SK-N-SH (cell line): ENCODE results near the gene TTF2. TPM values are rescaled to one million over a fixed set of nuclear protein-coding genes. Genes with fewer than 3 reads are reported as not detected.

Source experiments
- CTCF ChIA-PET: fragments of 300-600, 350-600 bp; formaldehyde crosslinking; extraction: SDS; loops from one replicate; lab custom pipeline; 2021; lab: Yijun Ruan, JAX
- POLR2A ChIA-PET: fragments of 350-600 bp; sonication (Branson Sonifier 250); formaldehyde crosslinking; extraction: SDS; loops from one replicate; lab custom pipeline; 2020; ENCODE audit warnings: antibody characterized with exemption, inconsistent platforms; lab: Yijun Ruan, JAX
- DNase-seq: peaks from one replicate; pipeline ENCODE4 v3.0.0; 2012
- H2AFZ ChIP-seq: fragments of 200-600 bp; sonication (generic); 2 replicates; pipeline ENCODE4 v1.8.1; 2016; ENCODE audit warnings: antibody characterized with exemption, mild to moderate bottlenecking, low read depth
- H3F3A ChIP-seq: fragments of 200-600 bp; sonication (generic); replicated peaks from 2 replicates; pipeline ENCODE3; 2016; ENCODE audit warnings: antibody characterized with exemption, mild to moderate bottlenecking; ENCODE audit not compliant: insufficient read depth
- H3K27ac ChIP-seq, 2 experiments: fragments of 200-500 bp in 1 of 2; fragments of 200-600 bp in 1 of 2; sonication (Bioruptor generic) in 1 of 2; sonication (generic), shearing (Covaris generic) in 1 of 2; 2 replicates each; pipeline versions ENCODE4 v1.5.1 to v1.6.1; 2014 to 2016; ENCODE audit warnings: low read depth in 2 of 2, inconsistent platforms in 1 of 2, low read length in 1 of 2, mild to moderate bottlenecking in 1 of 2, mixed read lengths in 1 of 2
- H3K27me3 ChIP-seq: fragments of 200-600 bp; sonication (generic), shearing (Covaris generic); 2 replicates; pipeline ENCODE4 v1.6.1; 2016; ENCODE audit warnings: mixed run types; ENCODE audit not compliant: insufficient read depth
- H3K36me3 ChIP-seq, 2 experiments: fragments of 200-500 bp in 1 of 2; fragments of 200-600 bp in 1 of 2; sonication (Bioruptor generic) in 1 of 2; sonication (generic) in 1 of 2; replicated peaks in 1 of 2; 2 replicates each; pipeline versions ENCODE3 to v1.5.1; 2014 to 2016; ENCODE audit warnings: low read length in 1 of 2, mild to moderate bottlenecking in 1 of 2; ENCODE audit not compliant: insufficient read depth in 2 of 2, control insufficient read depth in 1 of 2
- H3K4me1 ChIP-seq, 2 experiments: fragments of 200-500 bp in 1 of 2; fragments of 200-600 bp in 1 of 2; sonication (Bioruptor generic) in 1 of 2; sonication (generic), shearing (Covaris generic) in 1 of 2; 2 replicates each; pipeline versions ENCODE4 v1.5.1 to v1.6.1; 2014 to 2016; ENCODE audit warnings: low read depth in 1 of 2, low read length in 1 of 2, mixed run types in 1 of 2; ENCODE audit not compliant: insufficient read depth in 2 of 2, control insufficient read depth in 1 of 2
- H3K4me2 ChIP-seq: fragments of 200-600 bp; sonication (generic), shearing (Covaris generic); 2 replicates; pipeline ENCODE4 v1.6.1; 2017; ENCODE audit warnings: mixed run types
- H3K4me3 ChIP-seq, 2 experiments: fragments of 200-500 bp in 1 of 2; fragments of 200-600 bp in 1 of 2; sonication (Bioruptor generic) in 1 of 2; sonication (generic), shearing (Covaris generic) in 1 of 2; 2 replicates each; pipeline versions ENCODE4 v1.5.1 to v1.8.1; 2014 to 2016; ENCODE audit warnings: low read depth in 2 of 2, inconsistent platforms in 1 of 2, low read length in 1 of 2, mild to moderate bottlenecking in 1 of 2, mixed read lengths in 1 of 2, moderate library complexity in 1 of 2
- H3K79me2 ChIP-seq: fragments of 200-600 bp; sonication (generic); 2 replicates; pipeline ENCODE4 v1.8.1; 2017; ENCODE audit warnings: mild to moderate bottlenecking; ENCODE audit not compliant: insufficient read depth
- H3K9ac ChIP-seq: fragments of 200-600 bp; sonication (generic); 2 replicates; pipeline ENCODE4 v1.6.1; 2017; ENCODE audit warnings: mixed run types
- H3K9me2 ChIP-seq: fragments of 200-600 bp; sonication (generic); 2 replicates; pipeline ENCODE4 v1.6.1; 2017; ENCODE audit warnings: mixed run types
- H3K9me3 ChIP-seq: fragments of 200-600 bp; sonication (generic); 2 replicates; pipeline ENCODE4 v1.6.1; 2017; ENCODE audit warnings: mixed run types, mild to moderate bottlenecking, moderate library complexity
- H4K20me1 ChIP-seq: fragments of 200-600 bp; sonication (generic); 2 replicates; pipeline ENCODE4 v1.6.1; 2017; ENCODE audit warnings: mild to moderate bottlenecking, mixed run types; ENCODE audit not compliant: insufficient read depth
- ELF1 ChIP-seq: IDR thresholded peaks from 2 replicates; pipeline ENCODE4 v1.4.0; 2012
- EP300 ChIP-seq, 2 experiments: IDR thresholded peaks; 2 replicates each; pipeline versions ENCODE4 v1.4.0 to v1.6.1; 2012; ENCODE audit warnings: borderline replicate concordance in 1 of 2, low read depth in 1 of 2, low read length in 1 of 2
- FOSL2 ChIP-seq: IDR thresholded peaks from 2 replicates; pipeline ENCODE4 v1.4.0; 2012; ENCODE audit warnings: low read depth, mild to moderate bottlenecking, moderate library complexity, borderline replicate concordance
- FOXM1 ChIP-seq: IDR thresholded peaks from 2 replicates; pipeline ENCODE4 v1.4.0; 2012; ENCODE audit warnings: low read depth, mild to moderate bottlenecking
- JUND ChIP-seq: IDR thresholded peaks from 2 replicates; pipeline ENCODE4 v1.4.0; 2012
- MEF2A ChIP-seq: IDR thresholded peaks from 2 replicates; pipeline ENCODE4 v1.4.0; 2012; ENCODE audit warnings: low read depth, borderline replicate concordance
- POLR2AphosphoS5 ChIP-seq: IDR thresholded peaks from 2 replicates; pipeline ENCODE4 v1.6.1; 2012; ENCODE audit warnings: low read depth, low read length
- RAD21 ChIP-seq: IDR thresholded peaks from 2 replicates; pipeline ENCODE4 v1.6.1; 2012; ENCODE audit warnings: mild to moderate bottlenecking, low read length
- RXRA ChIP-seq: IDR thresholded peaks from 2 replicates; pipeline ENCODE4 v1.4.0; 2012; ENCODE audit warnings: low read depth, mild to moderate bottlenecking, borderline replicate concordance
- TCF12 ChIP-seq: IDR thresholded peaks from 2 replicates; pipeline ENCODE4 v1.4.0; 2012
- TEAD4 ChIP-seq: IDR thresholded peaks from 2 replicates; pipeline ENCODE4 v1.4.0; 2012; ENCODE audit warnings: mild to moderate bottlenecking, borderline replicate concordance; ENCODE audit not compliant: insufficient read depth
- WGBS: methylation state at CpG from one replicate; pipeline ENCODE4 v1.1.6; 2017; ENCODE audit warnings: low lambda C conversion rate; 5-methylcytosine and 5-hydroxymethylcytosine counted together
- polyA plus RNA-seq, 3 experiments: library from polyadenylated mRNA; depleted of rRNA; stranded (reverse); fragments of >200 nt; gene quantifications; 2 replicates each; pipeline ENCODE4 v1.2.3, GENCODE V29; 2012
- TF ChIP-seq, protein P1 (sequence below): fragments of 200-600 bp; sonication (generic); IDR thresholded peaks from 2 replicates; pipeline ENCODE4 v1.6.1; 2017; ENCODE audit warnings: antibody characterized with exemption, mild to moderate bottlenecking, moderate library complexity
- TF ChIP-seq, protein P2 (sequence below): fragments of 150-350 bp; IDR thresholded peaks from 2 replicates; pipeline ENCODE4 v1.6.1; 2016; ENCODE audit warnings: mild to moderate bottlenecking, low read depth, low read length
- TF ChIP-seq, protein P3 (sequence below): IDR thresholded peaks from 2 replicates; pipeline ENCODE4; 2012
- TF ChIP-seq, protein P4 (sequence below): IDR thresholded peaks from 2 replicates; pipeline ENCODE4 v1.6.1; 2012; ENCODE audit warnings: mild to moderate bottlenecking, low read depth, low read length, moderate library complexity

TTF2 gene
- polyA plus RNA-seq, 1 of the 3 experiments (the other 2 are of a cell fraction): 10.8 TPM

DNA sequence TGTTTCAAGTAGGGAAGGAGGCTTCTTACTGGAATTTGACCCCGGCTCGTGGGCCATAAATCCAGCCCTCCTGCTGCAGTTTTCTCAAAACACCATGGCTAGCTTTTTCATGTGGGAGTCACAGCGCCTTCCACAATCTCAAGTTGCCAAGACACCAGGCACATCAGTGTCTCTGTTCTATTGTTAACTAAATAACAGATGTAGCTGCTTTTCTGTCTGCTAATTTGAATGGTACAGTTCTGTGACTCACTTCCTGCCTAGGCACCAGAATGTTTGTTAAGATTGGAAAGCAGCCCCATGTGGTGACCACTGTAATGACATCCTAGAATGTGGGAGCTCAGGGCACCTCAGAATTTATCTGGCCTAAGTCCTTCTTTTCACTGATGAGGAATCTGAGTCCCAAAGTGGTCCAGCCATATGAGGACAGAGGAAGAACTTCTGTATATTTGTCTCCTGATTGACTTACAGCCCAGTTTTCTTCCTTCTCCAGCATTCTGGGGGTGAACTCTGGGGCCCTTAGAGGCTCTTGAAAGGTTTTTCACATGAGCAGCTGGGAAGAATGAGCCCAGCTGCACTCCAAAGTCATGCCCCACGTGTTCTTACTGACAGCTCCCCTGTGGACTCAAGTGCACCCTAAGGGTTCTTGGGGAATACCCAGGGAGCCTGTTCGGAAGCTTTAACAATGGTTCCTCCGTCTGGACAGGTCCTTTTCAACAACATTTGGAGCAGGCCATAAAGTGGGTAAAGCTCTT lies 33.9 kb downstream of the TTF2 start:
- Histone ChIP-seq H3K27me3 (no peaks in the 10 kb centered on the region), H3K4me1 (peaks cover 6 to 54% of the 10 kb centered on the region in 2 experiments), H3K9ac (peak overlapping the region; percentile 77), H3K4me2 (peak overlapping the region; percentile 59), H3K9me3 (no peaks in the 10 kb centered on the region), H3K4me3 (no peak overlapping the region; a peak in 1 of 4 replicates), H3K9me2 (no peaks in the 10 kb centered on the region), H3K79me2 (no peaks in the 10 kb centered on the region), H3K36me3 (peaks cover 19 to 31% of the 10 kb centered on the region in 2 experiments), H3K27ac (peak overlapping the region; percentile 87 to 98), H2AFZ (no peak overlapping the region), H4K20me1 (no peaks in the 10 kb centered on the region), H3F3A (peaks cover 38% of the 10 kb centered on the region)
- peak; percentile 23 for DNase-seq
- CTCF ChIA-PET: interaction anchor here (0.8 to 3.2 kb wide), 8 partner anchors 8 to 192 kb away, joined by 3 to 17 read pairs (median 4); partner anchors contain the start of gene TRIM45
- 80% methylated on average over 6 of the region's 6 CpGs for WGBS
- TF ChIP-seq JUND (peak; percentile 45), ELF1 (no peak), MEF2A (no peak), RXRA (no peak), FOXM1 (no peak), TEAD4 (no peak), TCF12 (peak; percentile 59; the same call in 1 of the 2 replicates), POLR2AphosphoS5 (no peak), EP300 (IDR thresholded peaks at IDR 0.05; ENCODE audit: borderline replicate concordance in 1 of 2, low read depth in 1 of 2, low read length in 1 of 2) (0 out of 4 replicates have a peak, but pooled peaks of 1 of the 2 experiments have one; percentile 27), RAD21 (no peak), FOSL2 (peak; percentile 45; the same call in 1 of the 2 replicates)
- TF ChIP-seq, protein P1, sequence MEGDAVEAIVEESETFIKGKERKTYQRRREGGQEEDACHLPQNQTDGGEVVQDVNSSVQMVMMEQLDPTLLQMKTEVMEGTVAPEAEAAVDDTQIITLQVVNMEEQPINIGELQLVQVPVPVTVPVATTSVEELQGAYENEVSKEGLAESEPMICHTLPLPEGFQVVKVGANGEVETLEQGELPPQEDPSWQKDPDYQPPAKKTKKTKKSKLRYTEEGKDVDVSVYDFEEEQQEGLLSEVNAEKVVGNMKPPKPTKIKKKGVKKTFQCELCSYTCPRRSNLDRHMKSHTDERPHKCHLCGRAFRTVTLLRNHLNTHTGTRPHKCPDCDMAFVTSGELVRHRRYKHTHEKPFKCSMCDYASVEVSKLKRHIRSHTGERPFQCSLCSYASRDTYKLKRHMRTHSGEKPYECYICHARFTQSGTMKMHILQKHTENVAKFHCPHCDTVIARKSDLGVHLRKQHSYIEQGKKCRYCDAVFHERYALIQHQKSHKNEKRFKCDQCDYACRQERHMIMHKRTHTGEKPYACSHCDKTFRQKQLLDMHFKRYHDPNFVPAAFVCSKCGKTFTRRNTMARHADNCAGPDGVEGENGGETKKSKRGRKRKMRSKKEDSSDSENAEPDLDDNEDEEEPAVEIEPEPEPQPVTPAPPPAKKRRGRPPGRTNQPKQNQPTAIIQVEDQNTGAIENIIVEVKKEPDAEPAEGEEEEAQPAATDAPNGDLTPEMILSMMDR: peak; percentile 53
- TF ChIP-seq, protein P2, sequence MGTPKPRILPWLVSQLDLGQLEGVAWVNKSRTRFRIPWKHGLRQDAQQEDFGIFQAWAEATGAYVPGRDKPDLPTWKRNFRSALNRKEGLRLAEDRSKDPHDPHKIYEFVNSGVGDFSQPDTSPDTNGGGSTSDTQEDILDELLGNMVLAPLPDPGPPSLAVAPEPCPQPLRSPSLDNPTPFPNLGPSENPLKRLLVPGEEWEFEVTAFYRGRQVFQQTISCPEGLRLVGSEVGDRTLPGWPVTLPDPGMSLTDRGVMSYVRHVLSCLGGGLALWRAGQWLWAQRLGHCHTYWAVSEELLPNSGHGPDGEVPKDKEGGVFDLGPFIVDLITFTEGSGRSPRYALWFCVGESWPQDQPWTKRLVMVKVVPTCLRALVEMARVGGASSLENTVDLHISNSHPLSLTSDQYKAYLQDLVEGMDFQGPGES: no peak
- TF ChIP-seq, protein P3, sequence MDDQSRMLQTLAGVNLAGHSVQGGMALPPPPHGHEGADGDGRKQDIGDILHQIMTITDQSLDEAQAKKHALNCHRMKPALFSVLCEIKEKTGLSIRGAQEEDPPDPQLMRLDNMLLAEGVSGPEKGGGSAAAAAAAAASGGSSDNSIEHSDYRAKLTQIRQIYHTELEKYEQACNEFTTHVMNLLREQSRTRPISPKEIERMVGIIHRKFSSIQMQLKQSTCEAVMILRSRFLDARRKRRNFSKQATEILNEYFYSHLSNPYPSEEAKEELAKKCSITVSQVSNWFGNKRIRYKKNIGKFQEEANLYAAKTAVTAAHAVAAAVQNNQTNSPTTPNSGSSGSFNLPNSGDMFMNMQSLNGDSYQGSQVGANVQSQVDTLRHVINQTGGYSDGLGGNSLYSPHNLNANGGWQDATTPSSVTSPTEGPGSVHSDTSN: peak; percentile 40
- TF ChIP-seq, protein P4, sequence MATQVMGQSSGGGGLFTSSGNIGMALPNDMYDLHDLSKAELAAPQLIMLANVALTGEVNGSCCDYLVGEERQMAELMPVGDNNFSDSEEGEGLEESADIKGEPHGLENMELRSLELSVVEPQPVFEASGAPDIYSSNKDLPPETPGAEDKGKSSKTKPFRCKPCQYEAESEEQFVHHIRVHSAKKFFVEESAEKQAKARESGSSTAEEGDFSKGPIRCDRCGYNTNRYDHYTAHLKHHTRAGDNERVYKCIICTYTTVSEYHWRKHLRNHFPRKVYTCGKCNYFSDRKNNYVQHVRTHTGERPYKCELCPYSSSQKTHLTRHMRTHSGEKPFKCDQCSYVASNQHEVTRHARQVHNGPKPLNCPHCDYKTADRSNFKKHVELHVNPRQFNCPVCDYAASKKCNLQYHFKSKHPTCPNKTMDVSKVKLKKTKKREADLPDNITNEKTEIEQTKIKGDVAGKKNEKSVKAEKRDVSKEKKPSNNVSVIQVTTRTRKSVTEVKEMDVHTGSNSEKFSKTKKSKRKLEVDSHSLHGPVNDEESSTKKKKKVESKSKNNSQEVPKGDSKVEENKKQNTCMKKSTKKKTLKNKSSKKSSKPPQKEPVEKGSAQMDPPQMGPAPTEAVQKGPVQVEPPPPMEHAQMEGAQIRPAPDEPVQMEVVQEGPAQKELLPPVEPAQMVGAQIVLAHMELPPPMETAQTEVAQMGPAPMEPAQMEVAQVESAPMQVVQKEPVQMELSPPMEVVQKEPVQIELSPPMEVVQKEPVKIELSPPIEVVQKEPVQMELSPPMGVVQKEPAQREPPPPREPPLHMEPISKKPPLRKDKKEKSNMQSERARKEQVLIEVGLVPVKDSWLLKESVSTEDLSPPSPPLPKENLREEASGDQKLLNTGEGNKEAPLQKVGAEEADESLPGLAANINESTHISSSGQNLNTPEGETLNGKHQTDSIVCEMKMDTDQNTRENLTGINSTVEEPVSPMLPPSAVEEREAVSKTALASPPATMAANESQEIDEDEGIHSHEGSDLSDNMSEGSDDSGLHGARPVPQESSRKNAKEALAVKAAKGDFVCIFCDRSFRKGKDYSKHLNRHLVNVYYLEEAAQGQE: no peak
- POLR2A ChIA-PET: no interaction called here
